SK-N-SH (cell line): ENCODE data around the gene NOP56. TPM values are rescaled to one million over a fixed set of nuclear protein-coding genes. Genes with fewer than 3 reads are reported as not detected.

ENCODE experiments used
- CTCF ChIA-PET: fragments of 300-600, 350-600 bp; formaldehyde crosslinking; extraction: SDS; loops from one replicate; lab custom pipeline; 2021; lab: Yijun Ruan, JAX
- POLR2A ChIA-PET: fragments of 350-600 bp; sonication (Branson Sonifier 250); formaldehyde crosslinking; extraction: SDS; loops from one replicate; lab custom pipeline; 2020; ENCODE audit warnings: antibody characterized with exemption, inconsistent platforms; lab: Yijun Ruan, JAX
- DNase-seq: peaks from one replicate; pipeline ENCODE4 v3.0.0; 2012
- H2AFZ ChIP-seq: fragments of 200-600 bp; sonication (generic); 2 replicates; pipeline ENCODE4 v1.8.1; 2016; ENCODE audit warnings: antibody characterized with exemption, mild to moderate bottlenecking, low read depth
- H3F3A ChIP-seq: fragments of 200-600 bp; sonication (generic); replicated peaks from 2 replicates; pipeline ENCODE3; 2016; ENCODE audit warnings: antibody characterized with exemption, mild to moderate bottlenecking; ENCODE audit not compliant: insufficient read depth
- H3K27ac ChIP-seq, 2 experiments: fragments of 200-500 bp in 1 of 2; fragments of 200-600 bp in 1 of 2; sonication (Bioruptor generic) in 1 of 2; sonication (generic), shearing (Covaris generic) in 1 of 2; 2 replicates each; pipeline versions ENCODE4 v1.5.1 to v1.6.1; 2014 to 2016; ENCODE audit warnings: low read depth in 2 of 2, inconsistent platforms in 1 of 2, low read length in 1 of 2, mild to moderate bottlenecking in 1 of 2, mixed read lengths in 1 of 2
- H3K27me3 ChIP-seq: fragments of 200-600 bp; sonication (generic), shearing (Covaris generic); 2 replicates; pipeline ENCODE4 v1.6.1; 2016; ENCODE audit warnings: mixed run types; ENCODE audit not compliant: insufficient read depth
- H3K36me3 ChIP-seq, 2 experiments: fragments of 200-500 bp in 1 of 2; fragments of 200-600 bp in 1 of 2; sonication (Bioruptor generic) in 1 of 2; sonication (generic) in 1 of 2; replicated peaks in 1 of 2; 2 replicates each; pipeline versions ENCODE3 to v1.5.1; 2014 to 2016; ENCODE audit warnings: low read length in 1 of 2, mild to moderate bottlenecking in 1 of 2; ENCODE audit not compliant: insufficient read depth in 2 of 2, control insufficient read depth in 1 of 2
- H3K4me1 ChIP-seq, 2 experiments: fragments of 200-500 bp in 1 of 2; fragments of 200-600 bp in 1 of 2; sonication (Bioruptor generic) in 1 of 2; sonication (generic), shearing (Covaris generic) in 1 of 2; 2 replicates each; pipeline versions ENCODE4 v1.5.1 to v1.6.1; 2014 to 2016; ENCODE audit warnings: low read depth in 1 of 2, low read length in 1 of 2, mixed run types in 1 of 2; ENCODE audit not compliant: insufficient read depth in 2 of 2, control insufficient read depth in 1 of 2
- H3K4me2 ChIP-seq: fragments of 200-600 bp; sonication (generic), shearing (Covaris generic); 2 replicates; pipeline ENCODE4 v1.6.1; 2017; ENCODE audit warnings: mixed run types
- H3K4me3 ChIP-seq, 2 experiments: fragments of 200-500 bp in 1 of 2; fragments of 200-600 bp in 1 of 2; sonication (Bioruptor generic) in 1 of 2; sonication (generic), shearing (Covaris generic) in 1 of 2; 2 replicates each; pipeline versions ENCODE4 v1.5.1 to v1.8.1; 2014 to 2016; ENCODE audit warnings: low read depth in 2 of 2, inconsistent platforms in 1 of 2, low read length in 1 of 2, mild to moderate bottlenecking in 1 of 2, mixed read lengths in 1 of 2, moderate library complexity in 1 of 2
- H3K79me2 ChIP-seq: fragments of 200-600 bp; sonication (generic); 2 replicates; pipeline ENCODE4 v1.8.1; 2017; ENCODE audit warnings: mild to moderate bottlenecking; ENCODE audit not compliant: insufficient read depth
- H3K9ac ChIP-seq: fragments of 200-600 bp; sonication (generic); 2 replicates; pipeline ENCODE4 v1.6.1; 2017; ENCODE audit warnings: mixed run types
- H3K9me2 ChIP-seq: fragments of 200-600 bp; sonication (generic); 2 replicates; pipeline ENCODE4 v1.6.1; 2017; ENCODE audit warnings: mixed run types
- H3K9me3 ChIP-seq: fragments of 200-600 bp; sonication (generic); 2 replicates; pipeline ENCODE4 v1.6.1; 2017; ENCODE audit warnings: mixed run types, mild to moderate bottlenecking, moderate library complexity
- H4K20me1 ChIP-seq: fragments of 200-600 bp; sonication (generic); 2 replicates; pipeline ENCODE4 v1.6.1; 2017; ENCODE audit warnings: mild to moderate bottlenecking, mixed run types; ENCODE audit not compliant: insufficient read depth
- CHD2 ChIP-seq: fragments of 150-350 bp; IDR thresholded peaks from 2 replicates; pipeline ENCODE4 v1.6.1; 2018; ENCODE audit warnings: low read length; ENCODE audit not compliant: partially characterized antibody
- ELF1 ChIP-seq: IDR thresholded peaks from 2 replicates; pipeline ENCODE4 v1.4.0; 2012
- EP300 ChIP-seq, 2 experiments: IDR thresholded peaks; 2 replicates each; pipeline versions ENCODE4 v1.4.0 to v1.6.1; 2012; ENCODE audit warnings: borderline replicate concordance in 1 of 2, low read depth in 1 of 2, low read length in 1 of 2
- FOXJ3 ChIP-seq: sonication (generic); formaldehyde crosslinking; IDR thresholded peaks from 2 replicates; pipeline ENCODE4 v1.5.1; 2020; ENCODE audit warnings: mild to moderate bottlenecking, missing genetic modification reagents
- FOXM1 ChIP-seq: IDR thresholded peaks from 2 replicates; pipeline ENCODE4 v1.4.0; 2012; ENCODE audit warnings: low read depth, mild to moderate bottlenecking
- GABPA ChIP-seq: IDR thresholded peaks from 2 replicates; pipeline ENCODE4 v1.4.0; 2012; ENCODE audit warnings: low read depth, mild to moderate bottlenecking
- GATA2 ChIP-seq: sonication (generic); formaldehyde crosslinking; IDR thresholded peaks from 2 replicates; pipeline ENCODE4 v1.5.0; 2020; ENCODE audit warnings: mild to moderate bottlenecking, missing genetic modification reagents
- MEF2A ChIP-seq: IDR thresholded peaks from 2 replicates; pipeline ENCODE4 v1.4.0; 2012; ENCODE audit warnings: low read depth, borderline replicate concordance
- NFIC ChIP-seq: IDR thresholded peaks from 2 replicates; pipeline ENCODE4 v1.4.0; 2012; ENCODE audit warnings: borderline replicate concordance
- NRF1 ChIP-seq: IDR thresholded peaks from 2 replicates; pipeline ENCODE4 v1.6.1; 2012; ENCODE audit warnings: low read depth, mild to moderate bottlenecking, low read length
- RAD21 ChIP-seq: IDR thresholded peaks from 2 replicates; pipeline ENCODE4 v1.6.1; 2012; ENCODE audit warnings: mild to moderate bottlenecking, low read length
- SIN3A ChIP-seq: IDR thresholded peaks from 2 replicates; pipeline ENCODE4 v1.6.1; 2012; ENCODE audit warnings: low read depth, mild to moderate bottlenecking, low read length, moderate library complexity, borderline replicate concordance
- SMC3 ChIP-seq: IDR thresholded peaks from 2 replicates; pipeline ENCODE4 v1.6.1; 2012; ENCODE audit warnings: low read depth, low read length, improper control_type of control experiment
- TEAD4 ChIP-seq: IDR thresholded peaks from 2 replicates; pipeline ENCODE4 v1.4.0; 2012; ENCODE audit warnings: mild to moderate bottlenecking, borderline replicate concordance; ENCODE audit not compliant: insufficient read depth
- YY1 ChIP-seq: IDR thresholded peaks from 2 replicates; pipeline ENCODE4 v1.4.0; 2012; ENCODE audit warnings: low read depth, mild to moderate bottlenecking
- WGBS: methylation state at CpG from one replicate; pipeline ENCODE4 v1.1.6; 2017; ENCODE audit warnings: low lambda C conversion rate; 5-methylcytosine and 5-hydroxymethylcytosine counted together
- polyA plus RNA-seq, 3 experiments: library from polyadenylated mRNA; depleted of rRNA; stranded (reverse); fragments of >200 nt; gene quantifications; 2 replicates each; pipeline ENCODE4 v1.2.3, GENCODE V29; 2012
- TF ChIP-seq, protein P1 (sequence below): fragments of 150-350 bp; IDR thresholded peaks from 2 replicates; pipeline ENCODE4 v1.6.1; 2016; ENCODE audit warnings: mild to moderate bottlenecking, low read depth, low read length
- TF ChIP-seq, protein P2 (sequence below): IDR thresholded peaks from 2 replicates; pipeline ENCODE4 v1.4.0; 2012; ENCODE audit warnings: low read depth
- TF ChIP-seq, protein P3 (sequence below): IDR thresholded peaks from 2 replicates; pipeline ENCODE4 v1.6.1; 2012; ENCODE audit warnings: mild to moderate bottlenecking, low read depth, low read length, moderate library complexity
- TF ChIP-seq, protein P4 (sequence below): fragments of 200-600 bp; sonication (generic); IDR thresholded peaks from 2 replicates; pipeline ENCODE4 v1.6.1; 2017; ENCODE audit warnings: antibody characterized with exemption, mild to moderate bottlenecking, moderate library complexity

Gene NOP56
- polyA plus RNA-seq, 1 of the 3 experiments (the other 2 are of a cell fraction), result 158 TPM

DNA sequence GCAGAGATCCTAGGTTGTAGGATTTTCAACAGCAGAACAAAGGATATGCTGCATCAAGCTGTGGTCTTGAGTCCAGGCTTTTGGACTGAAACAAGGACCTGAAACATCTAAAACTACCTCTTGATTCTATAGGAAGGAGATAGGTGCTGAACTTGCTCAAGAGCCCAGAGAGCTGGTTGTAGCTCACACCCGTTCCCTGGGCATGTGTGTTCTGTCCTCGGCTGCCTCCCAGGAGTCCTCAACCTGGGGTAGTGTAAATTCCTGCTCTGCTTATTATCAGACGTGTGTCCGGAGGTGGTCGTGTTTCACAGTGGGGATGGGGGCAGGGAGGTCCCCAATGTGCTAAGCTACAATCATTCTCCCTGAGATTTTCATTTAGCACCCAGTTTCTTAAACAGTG lies 4.8 kb downstream of the NOP56 start:
- TF ChIP-seq TEAD4 (no peak), SIN3A (no peak), MEF2A (no peak), NRF1 (no peak), SMC3 (no peak), GATA2 (CRISPR knock-in tag) (no peak), YY1 (no peak), GABPA (no peak), NFIC (no peak), RAD21 (no peak)
- TF ChIP-seq, protein P1, sequence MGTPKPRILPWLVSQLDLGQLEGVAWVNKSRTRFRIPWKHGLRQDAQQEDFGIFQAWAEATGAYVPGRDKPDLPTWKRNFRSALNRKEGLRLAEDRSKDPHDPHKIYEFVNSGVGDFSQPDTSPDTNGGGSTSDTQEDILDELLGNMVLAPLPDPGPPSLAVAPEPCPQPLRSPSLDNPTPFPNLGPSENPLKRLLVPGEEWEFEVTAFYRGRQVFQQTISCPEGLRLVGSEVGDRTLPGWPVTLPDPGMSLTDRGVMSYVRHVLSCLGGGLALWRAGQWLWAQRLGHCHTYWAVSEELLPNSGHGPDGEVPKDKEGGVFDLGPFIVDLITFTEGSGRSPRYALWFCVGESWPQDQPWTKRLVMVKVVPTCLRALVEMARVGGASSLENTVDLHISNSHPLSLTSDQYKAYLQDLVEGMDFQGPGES, result no peak
- TF ChIP-seq, protein P2, sequence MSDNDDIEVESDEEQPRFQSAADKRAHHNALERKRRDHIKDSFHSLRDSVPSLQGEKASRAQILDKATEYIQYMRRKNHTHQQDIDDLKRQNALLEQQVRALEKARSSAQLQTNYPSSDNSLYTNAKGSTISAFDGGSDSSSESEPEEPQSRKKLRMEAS, result no peak
- TF ChIP-seq, protein P3, sequence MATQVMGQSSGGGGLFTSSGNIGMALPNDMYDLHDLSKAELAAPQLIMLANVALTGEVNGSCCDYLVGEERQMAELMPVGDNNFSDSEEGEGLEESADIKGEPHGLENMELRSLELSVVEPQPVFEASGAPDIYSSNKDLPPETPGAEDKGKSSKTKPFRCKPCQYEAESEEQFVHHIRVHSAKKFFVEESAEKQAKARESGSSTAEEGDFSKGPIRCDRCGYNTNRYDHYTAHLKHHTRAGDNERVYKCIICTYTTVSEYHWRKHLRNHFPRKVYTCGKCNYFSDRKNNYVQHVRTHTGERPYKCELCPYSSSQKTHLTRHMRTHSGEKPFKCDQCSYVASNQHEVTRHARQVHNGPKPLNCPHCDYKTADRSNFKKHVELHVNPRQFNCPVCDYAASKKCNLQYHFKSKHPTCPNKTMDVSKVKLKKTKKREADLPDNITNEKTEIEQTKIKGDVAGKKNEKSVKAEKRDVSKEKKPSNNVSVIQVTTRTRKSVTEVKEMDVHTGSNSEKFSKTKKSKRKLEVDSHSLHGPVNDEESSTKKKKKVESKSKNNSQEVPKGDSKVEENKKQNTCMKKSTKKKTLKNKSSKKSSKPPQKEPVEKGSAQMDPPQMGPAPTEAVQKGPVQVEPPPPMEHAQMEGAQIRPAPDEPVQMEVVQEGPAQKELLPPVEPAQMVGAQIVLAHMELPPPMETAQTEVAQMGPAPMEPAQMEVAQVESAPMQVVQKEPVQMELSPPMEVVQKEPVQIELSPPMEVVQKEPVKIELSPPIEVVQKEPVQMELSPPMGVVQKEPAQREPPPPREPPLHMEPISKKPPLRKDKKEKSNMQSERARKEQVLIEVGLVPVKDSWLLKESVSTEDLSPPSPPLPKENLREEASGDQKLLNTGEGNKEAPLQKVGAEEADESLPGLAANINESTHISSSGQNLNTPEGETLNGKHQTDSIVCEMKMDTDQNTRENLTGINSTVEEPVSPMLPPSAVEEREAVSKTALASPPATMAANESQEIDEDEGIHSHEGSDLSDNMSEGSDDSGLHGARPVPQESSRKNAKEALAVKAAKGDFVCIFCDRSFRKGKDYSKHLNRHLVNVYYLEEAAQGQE, result no peak
- peaks cover 42% of the 10 kb centered on the region for H3K79me2 ChIP-seq
- H3K4me1 ChIP-seq, result peaks cover 6 to 15% of the 10 kb centered on the region in 2 experiments; a peak in 2 of 4 replicates
- H2AFZ ChIP-seq, result no peak overlapping the region
- H3K4me2 ChIP-seq, result no peak overlapping the region
- no peak for DNase-seq
- ChIA-PET POLR2A (no interaction called here), CTCF (no interaction called here)
- H3K27me3 ChIP-seq, result no peaks in the 10 kb centered on the region
- H3K9me3 ChIP-seq, result no peaks in the 10 kb centered on the region
- H3K36me3 ChIP-seq, result peaks cover 53 to 78% of the 10 kb centered on the region in 2 experiments
- peaks cover 44% of the 10 kb centered on the region for H3F3A ChIP-seq
- peaks cover 45% of the 10 kb centered on the region for H4K20me1 ChIP-seq
- no peak overlapping the region for H3K27ac ChIP-seq
- H3K4me3 ChIP-seq, result no peak overlapping the region
- no peak overlapping the region for H3K9ac ChIP-seq
- 86% methylated on average over 4 of the region's 5 CpGs for WGBS
- H3K9me2 ChIP-seq, result no peaks in the 10 kb centered on the region

DNA sequence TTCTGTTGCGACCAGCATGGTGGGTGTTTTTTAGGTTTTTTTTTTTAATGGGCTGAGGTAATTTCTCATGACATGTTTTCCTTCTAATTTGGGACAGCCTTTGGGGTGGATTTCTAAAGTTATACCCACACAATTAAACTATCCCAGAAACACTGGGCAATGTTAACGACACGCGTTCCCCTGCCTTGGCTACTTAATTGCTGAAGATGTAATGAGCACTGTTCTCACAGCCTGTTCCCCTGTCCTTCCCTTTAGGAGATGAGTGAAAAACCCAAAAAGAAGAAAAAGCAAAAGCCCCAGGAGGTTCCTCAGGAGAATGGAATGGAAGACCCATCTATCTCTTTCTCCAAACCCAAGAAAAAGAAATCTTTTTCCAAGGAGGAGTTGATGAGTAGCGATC lies 5.2 kb downstream of the NOP56 start:
- H3K79me2 ChIP-seq, result peaks cover 44% of the 10 kb centered on the region
- no peak for TF ChIP-seq RAD21
- TF ChIP-seq YY1, result no peak
- TF ChIP-seq, protein P4, sequence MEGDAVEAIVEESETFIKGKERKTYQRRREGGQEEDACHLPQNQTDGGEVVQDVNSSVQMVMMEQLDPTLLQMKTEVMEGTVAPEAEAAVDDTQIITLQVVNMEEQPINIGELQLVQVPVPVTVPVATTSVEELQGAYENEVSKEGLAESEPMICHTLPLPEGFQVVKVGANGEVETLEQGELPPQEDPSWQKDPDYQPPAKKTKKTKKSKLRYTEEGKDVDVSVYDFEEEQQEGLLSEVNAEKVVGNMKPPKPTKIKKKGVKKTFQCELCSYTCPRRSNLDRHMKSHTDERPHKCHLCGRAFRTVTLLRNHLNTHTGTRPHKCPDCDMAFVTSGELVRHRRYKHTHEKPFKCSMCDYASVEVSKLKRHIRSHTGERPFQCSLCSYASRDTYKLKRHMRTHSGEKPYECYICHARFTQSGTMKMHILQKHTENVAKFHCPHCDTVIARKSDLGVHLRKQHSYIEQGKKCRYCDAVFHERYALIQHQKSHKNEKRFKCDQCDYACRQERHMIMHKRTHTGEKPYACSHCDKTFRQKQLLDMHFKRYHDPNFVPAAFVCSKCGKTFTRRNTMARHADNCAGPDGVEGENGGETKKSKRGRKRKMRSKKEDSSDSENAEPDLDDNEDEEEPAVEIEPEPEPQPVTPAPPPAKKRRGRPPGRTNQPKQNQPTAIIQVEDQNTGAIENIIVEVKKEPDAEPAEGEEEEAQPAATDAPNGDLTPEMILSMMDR, result no peak
- TF ChIP-seq FOXJ3 (CRISPR knock-in tag), result no peak
- no peak for TF ChIP-seq SIN3A
- TF ChIP-seq, protein P2, result no peak
- TF ChIP-seq CHD2, result no peak
- no peak for TF ChIP-seq NRF1
- no peak for TF ChIP-seq TEAD4
- no peak for TF ChIP-seq MEF2A
- TF ChIP-seq ELF1, result no peak
- TF ChIP-seq FOXM1, result no peak
- TF ChIP-seq, protein P1, result no peak
- TF ChIP-seq EP300 (IDR thresholded peaks at IDR 0.05; ENCODE audit: borderline replicate concordance in 1 of 2, low read depth in 1 of 2, low read length in 1 of 2), result no peak

More for the DNA sequence above, 5.2 kb downstream of the NOP56 start:
- H3F3A ChIP-seq, result peaks cover 44% of the 10 kb centered on the region
- no peak overlapping the region for H2AFZ ChIP-seq
- no peaks in the 10 kb centered on the region for H3K27me3 ChIP-seq
- WGBS, result 96% methylated on average over 5 of the region's 5 CpGs
- DNase-seq, result no peak
- H3K36me3 ChIP-seq, result peaks cover 57 to 78% of the 10 kb centered on the region in 2 experiments
- ChIA-PET CTCF (no interaction called here), POLR2A (no interaction called here)
- H3K9ac ChIP-seq, result no peak overlapping the region
- H3K27ac ChIP-seq, result no peak overlapping the region
- no peaks in the 10 kb centered on the region for H3K9me3 ChIP-seq
- no peak overlapping the region for H3K4me2 ChIP-seq
- no peak overlapping the region for H3K4me3 ChIP-seq
- peaks cover 45% of the 10 kb centered on the region for H4K20me1 ChIP-seq
- peaks cover 6 to 15% of the 10 kb centered on the region in 2 experiments; a peak in 2 of 4 replicates for H3K4me1 ChIP-seq
- H3K9me2 ChIP-seq, result no peaks in the 10 kb centered on the region
